ENCODE results near the gene PRKN. TPM values are rescaled to one million over a fixed set of nuclear protein-coding genes. Genes with fewer than 3 reads are reported as not detected.

The PRKN gene
- total and polyA plus RNA-seq, 9 of the 15 experiments (the other 6 are each of a cell fraction or from before 2014, with no cell fraction given), result 0.03 to 0.96 (median 0.15) TPM; not detected in 2

- in situ Hi-C loops (cut with MboI), result no loop called here
Observed at GRCh38 chr6:161985876-161986423, 741.6 kb downstream of the PRKN start.

More at GRCh38 chr6:161985876-161986423, 741.6 kb downstream of the PRKN start:
- TF ChIP-seq RBFOX2 (IDR thresholded peaks at IDR 0.05; ENCODE audit: low read depth, low read length) (no peak), ZNF699 (CRISPR knock-in tag; IDR thresholded peaks at IDR 0.05; ENCODE audit: insufficient replicate concordance) (no peak), HDAC1 (IDR thresholded peaks at IDR 0.05) (no peak), TEAD2 (tag; IDR thresholded peaks at IDR 0.05) (no peak), IRF1 (CRISPR knock-in tag; IDR thresholded peaks at IDR 0.05; ENCODE audit: borderline replicate concordance) (no peak), CHD2 (IDR thresholded peaks at IDR 0.05; ENCODE audit: low read depth, low read length) (no peak), RFX7 (CRISPR knock-in tag; IDR thresholded peaks at IDR 0.05) (no peak), NONO (IDR thresholded peaks at IDR 0.05; ENCODE audit: low read depth in 2 of 2, low read length in 1 of 2) (no peak)
- no peaks in the 10 kb centered on the region for H3K79me2 ChIP-seq (ENCODE audit: control insufficient read depth, insufficient read depth, low read length)
- H3K27me3 ChIP-seq (ENCODE audit: control insufficient read depth in 2 of 2, insufficient read depth in 2 of 2, low read length in 2 of 2), result no peaks in the 10 kb centered on the region
- no peaks in the 10 kb centered on the region for H3K4me1 ChIP-seq (replicated peaks in 1 of 2; ENCODE audit: control insufficient read depth in 2 of 2, insufficient read depth in 2 of 2, low read length in 2 of 2)
- DNase-seq (ENCODE audit: extremely low read depth in 1 of 4, low spot score in 3 of 4), result no peak
- no peaks in the 10 kb centered on the region for H3K9me3 ChIP-seq (replicated peaks; ENCODE audit: control insufficient read depth, insufficient read depth, low read depth, low read length)
- no peak overlapping the region for H3K4me2 ChIP-seq (ENCODE audit: insufficient read depth, low read length)
- ChIA-PET POLR2A (interaction anchor here (0.7 to 0.8 kb wide), 2 partner anchors 9 to 47 kb away, joined by 3 to 4 read pairs; no protein-coding TSS in a partner anchor), CTCF (ENCODE audit: low intra/inter-chr PET ratio) (no interaction called here)
- ATAC-seq, result no peak
- no peak overlapping the region for H2AFZ ChIP-seq (ENCODE audit: low read depth, low read length)
- no peaks in the 10 kb centered on the region for H3K9me1 ChIP-seq (ENCODE audit: control insufficient read depth, insufficient read depth, low read length)
- BruUV-seq (replicated peaks), result no TSS peak
- intact Hi-C loops (cut with micrococcal nuclease), result no loop called here
- H3K4me3 ChIP-seq, result no peak overlapping the region
- no peak for FAIRE-seq
- 2% methylated on average over 3 of the region's 3 CpGs for WGBS (ENCODE audit: insufficient coverage, low coverage, missing lambda C conversion rate)
- no peak overlapping the region for H3K27ac ChIP-seq (ENCODE audit: extremely low read depth, low read depth, low read length)
- no peaks in the 10 kb centered on the region for H3K36me3 ChIP-seq (ENCODE audit: control insufficient read depth, insufficient read depth, low read length)
- no peaks in the 10 kb centered on the region for H4K20me1 ChIP-seq (replicated peaks; ENCODE audit: control insufficient read depth, insufficient read depth, low read length)
- no peak overlapping the region for H3K9ac ChIP-seq (ENCODE audit: insufficient read depth in 1 of 2, low read depth in 2 of 2, low read length in 2 of 2)
